ENCODE measurements around the gene YJEFN3.
A peak's percentile ranks its signal among the peaks of the same experiment; 100 is the strongest.

GRCh38 chr19:19493841-19494546 is 34.7 kb upstream of the YJEFN3 start:
- TF ChIP-seq, protein P1, sequence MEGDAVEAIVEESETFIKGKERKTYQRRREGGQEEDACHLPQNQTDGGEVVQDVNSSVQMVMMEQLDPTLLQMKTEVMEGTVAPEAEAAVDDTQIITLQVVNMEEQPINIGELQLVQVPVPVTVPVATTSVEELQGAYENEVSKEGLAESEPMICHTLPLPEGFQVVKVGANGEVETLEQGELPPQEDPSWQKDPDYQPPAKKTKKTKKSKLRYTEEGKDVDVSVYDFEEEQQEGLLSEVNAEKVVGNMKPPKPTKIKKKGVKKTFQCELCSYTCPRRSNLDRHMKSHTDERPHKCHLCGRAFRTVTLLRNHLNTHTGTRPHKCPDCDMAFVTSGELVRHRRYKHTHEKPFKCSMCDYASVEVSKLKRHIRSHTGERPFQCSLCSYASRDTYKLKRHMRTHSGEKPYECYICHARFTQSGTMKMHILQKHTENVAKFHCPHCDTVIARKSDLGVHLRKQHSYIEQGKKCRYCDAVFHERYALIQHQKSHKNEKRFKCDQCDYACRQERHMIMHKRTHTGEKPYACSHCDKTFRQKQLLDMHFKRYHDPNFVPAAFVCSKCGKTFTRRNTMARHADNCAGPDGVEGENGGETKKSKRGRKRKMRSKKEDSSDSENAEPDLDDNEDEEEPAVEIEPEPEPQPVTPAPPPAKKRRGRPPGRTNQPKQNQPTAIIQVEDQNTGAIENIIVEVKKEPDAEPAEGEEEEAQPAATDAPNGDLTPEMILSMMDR (IDR thresholded peaks at IDR 0.05; ENCODE audit: low read length) = peak; percentile 7; the same call in 1 of the 2 replicates
- TF ChIP-seq EZH2 (IDR thresholded peaks at IDR 0.05; ENCODE audit: borderline replicate concordance, low read length) = no peak

Data from OCI-LY1 (cell line).